Measurements from ENCODE around the gene SAMD1. TPM values are rescaled to one million over a fixed set of nuclear protein-coding genes. Genes with fewer than 3 reads are reported as not detected.

SAMD1 gene
- polyA plus RNA-seq, 1 donor, result 34.0 TPM

- DNase-seq, result peak; percentile 63
These were observed 696 bp upstream of the SAMD1 start for GRCh38 chr19:14091081-14091812.

DNA sequence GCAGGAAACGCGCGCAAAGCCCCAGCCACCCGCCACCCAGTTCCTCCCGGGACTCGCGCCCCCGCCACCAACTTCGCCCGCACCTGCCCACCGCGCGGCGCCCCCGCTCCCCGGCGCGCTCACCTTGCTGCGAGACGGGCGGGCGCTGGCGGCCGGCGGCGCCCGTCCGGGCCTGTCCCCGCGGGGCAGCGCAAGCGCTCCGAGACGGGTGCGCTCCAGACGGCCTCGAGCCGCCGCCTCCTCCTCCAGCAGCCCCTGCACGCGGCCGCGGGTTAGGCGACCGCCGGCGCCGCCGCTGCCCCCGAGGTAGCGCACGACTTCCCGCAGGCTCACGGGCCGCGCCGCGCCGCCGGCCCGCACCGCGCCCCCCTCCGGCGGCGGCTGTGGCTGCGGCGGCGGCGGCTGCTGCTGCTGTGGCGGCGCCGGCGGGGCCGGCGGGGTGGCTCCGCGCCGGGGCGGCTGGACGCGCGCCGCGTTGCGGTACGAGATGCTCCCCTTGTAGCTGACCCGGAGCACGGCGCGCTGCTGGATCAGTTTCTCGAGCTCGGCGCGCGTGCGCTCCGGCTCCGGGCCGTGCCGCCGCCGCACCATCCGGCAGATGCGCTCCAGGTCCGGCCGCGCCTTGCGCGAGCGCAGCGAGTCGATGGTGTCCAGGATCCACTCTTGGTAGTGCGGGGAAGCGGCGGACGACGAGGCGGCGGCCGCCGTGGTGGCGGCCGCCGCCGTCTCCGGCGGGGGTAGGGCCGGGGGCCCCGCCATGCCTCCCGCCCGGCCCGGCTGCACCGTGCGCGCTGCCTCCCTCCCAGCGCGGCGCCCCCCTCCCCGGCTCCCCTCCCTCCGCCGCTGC is 666 bp downstream of the SAMD1 start:
- DNase-seq, result peak; percentile 30

DNA sequence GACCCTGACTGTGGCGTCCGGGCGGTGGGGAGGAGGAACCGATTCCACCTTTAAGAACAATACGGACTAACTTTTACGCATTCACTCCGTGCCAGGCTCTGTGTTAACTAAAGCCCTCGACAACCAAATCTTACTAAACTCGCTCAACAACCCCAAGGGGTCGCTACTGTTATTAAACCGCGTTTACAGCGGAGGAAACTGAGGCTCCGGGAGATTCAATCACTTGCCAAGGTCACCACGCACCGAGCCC is 1.2 kb downstream of the SAMD1 start:
- no peak for DNase-seq

DNA sequence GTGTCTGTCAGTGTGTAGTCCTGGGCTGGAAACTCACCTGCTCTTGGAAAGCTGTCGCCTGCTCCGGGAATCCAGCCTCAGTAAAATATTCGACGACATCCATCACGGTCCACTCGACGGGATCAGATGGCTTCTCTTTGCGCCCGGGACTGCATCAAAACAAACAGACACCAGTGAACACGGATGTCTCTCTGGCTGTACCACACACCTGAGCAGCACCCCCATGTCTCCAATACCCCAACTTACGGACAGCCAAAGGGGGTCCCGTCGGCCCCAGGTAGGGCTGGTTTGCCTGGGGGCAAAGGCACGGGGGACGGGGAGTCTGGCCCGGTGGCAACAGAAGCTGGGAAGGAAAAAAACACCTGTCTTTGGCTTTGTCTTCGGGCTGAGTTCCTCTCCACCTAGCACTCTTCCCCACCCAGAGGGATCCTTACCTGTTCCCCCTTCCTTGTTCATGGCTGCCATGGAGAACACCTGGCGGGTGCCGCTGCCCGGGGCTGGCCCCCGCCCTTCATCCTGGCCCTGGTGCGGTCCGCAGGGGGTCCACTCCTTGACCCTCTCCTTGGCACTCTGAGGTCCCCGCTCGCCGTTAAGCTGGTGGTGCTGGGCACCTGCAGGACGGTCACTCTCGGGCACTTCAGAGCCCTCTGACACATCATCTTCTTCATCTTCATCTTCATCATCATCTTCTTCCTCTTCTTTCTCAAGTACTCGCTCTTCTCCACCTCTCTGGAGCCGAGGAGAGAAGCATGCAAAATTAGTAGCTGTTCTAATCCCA is 1.7 kb downstream of the SAMD1 start:
- DNase-seq, result no peak

DNA sequence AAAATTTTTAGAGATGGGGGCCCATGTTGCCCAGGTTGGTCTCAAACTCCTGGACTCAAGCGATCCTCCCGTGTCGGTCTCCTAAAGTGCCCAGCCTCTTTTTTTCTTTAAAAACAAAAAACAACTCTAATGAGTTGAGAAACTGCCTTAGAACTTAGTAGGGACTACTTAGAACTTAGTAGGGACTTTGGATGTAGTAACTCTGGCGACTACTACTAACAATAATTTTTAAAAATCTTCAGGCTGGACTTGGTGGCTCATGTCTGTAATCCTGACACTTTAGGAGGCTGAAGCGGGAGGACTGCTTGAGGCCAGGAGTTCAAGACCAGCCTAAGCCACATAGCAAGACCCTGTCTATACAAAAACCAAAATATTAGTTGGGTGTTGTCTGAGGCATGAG is 4.5 kb downstream of the SAMD1 start:
- no peak for DNase-seq

DNA sequence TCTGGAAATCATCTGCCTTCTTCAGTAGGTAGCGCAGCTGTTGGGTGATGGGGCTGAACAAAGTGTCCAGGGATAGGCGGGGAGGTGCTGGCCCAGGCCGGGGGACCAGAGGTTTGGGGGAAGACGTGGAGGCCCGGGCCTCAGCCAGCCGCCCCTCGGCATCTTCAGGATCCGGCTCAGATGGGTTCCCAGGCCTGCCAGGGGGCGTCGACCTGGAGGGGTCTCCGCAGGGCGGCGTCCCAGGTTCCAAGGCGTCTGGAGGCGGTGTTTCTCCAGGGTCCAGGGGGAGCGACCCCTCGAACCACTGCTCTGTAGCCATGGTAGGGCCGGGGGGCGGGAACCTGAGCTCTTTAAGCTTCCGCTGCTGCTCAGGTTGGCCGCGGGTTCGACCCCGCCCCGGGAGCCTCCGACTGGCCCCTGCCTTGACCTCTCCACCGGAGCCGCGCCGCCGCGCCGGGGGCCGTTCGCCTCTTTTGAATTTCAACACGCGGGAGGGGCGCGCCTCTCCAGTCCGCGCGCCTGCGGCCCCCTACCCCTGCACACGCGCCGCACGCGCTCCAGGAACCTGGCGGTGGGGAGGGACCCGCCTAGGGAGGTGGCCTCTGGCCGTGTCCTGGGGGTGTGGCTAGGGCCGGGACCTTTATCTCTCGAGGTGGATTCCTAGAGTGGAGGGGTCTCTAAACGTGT is 5.1 kb downstream of the SAMD1 start, which contains the start of gene C19orf67:
C19orf67 (minus strand) TSS at position 475 of the 687 bp plus-strand sequence; CDS start at position 319, 156 bp downstream.
- no peak for DNase-seq

DNA sequence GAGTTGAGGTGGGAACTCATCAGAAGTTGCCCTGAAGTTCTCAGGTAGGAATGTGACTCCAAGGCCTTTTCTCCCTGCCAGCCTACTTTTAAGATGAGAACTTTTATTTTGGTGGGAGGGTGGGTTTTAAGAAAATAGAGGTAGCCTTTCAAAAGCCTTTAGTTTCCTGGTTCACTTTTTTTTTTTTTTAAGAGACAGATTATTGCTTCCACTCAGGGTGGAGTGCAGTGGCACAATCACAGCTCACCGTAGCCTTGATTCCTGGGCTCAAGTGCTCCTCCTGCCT is 7.9 kb downstream of the SAMD1 start:
- no peak for DNase-seq

DNA sequence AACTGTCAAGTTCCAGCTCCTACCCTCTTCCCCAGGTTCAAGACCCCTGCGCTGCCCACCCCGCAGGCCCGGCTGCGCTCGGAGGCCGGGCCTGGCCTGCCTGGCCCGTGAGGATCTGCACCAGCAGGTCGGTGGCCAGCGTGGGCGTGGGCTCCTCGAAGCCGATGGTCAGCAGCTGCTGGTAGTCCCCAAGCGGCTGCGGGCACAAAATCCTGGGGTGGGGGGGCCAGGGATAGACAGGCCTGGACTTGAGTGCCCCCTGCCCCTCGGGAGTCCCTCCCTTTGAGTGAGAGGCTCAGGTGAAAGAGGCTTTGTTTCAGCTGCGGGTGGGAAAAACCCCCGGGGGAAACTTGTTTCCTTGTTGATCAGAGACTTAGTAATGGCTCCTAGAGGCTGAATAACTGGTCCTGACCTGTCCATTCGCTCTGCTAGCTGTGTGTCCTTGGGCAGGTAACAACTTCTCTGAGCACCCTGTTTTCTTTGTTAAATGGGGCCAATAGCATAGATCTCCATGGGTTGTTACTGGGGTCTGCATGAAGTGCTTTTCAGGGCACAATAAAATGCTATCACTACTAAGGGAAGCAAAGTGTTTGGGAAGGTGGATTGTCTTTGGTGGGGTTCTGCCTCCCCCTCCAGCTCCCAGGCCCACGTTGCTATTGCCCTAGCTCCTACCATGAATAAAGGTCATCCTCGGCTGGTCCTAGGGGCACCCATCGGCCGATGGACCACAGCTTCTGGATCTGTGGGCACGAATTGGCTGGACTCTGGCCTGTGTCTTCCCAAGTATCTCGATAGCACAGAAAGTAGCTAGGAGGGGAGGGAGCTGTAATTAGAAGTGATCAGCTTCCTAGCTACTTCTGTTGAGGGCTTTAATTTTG is 8.5 kb downstream of the SAMD1 start:
- no peak for DNase-seq

GRCh38 chr19:14080887-14081796 is 9.4 kb downstream of the SAMD1 start:
- peak; percentile 100 for DNase-seq

DNA sequence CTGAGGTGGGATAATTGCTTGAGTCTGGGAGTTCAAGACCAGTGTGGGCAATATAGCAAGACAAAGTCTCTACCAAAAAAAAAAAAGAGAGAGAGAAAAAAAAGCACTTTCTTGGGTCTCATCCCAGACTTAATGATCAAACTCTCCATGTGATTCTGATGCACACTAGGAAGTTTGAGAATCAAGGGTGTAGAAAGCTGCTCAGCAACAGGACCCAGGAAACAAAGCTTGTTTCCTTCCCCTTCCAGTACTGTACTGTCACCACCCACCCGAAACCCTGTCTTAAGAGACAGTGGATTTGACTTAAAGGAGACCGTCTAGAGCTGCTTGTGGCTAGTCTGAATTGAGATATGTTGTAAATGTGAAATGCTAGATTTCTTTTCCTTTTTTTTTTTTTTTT is 12.1 kb downstream of the SAMD1 start:
- no peak for DNase-seq

DNA sequence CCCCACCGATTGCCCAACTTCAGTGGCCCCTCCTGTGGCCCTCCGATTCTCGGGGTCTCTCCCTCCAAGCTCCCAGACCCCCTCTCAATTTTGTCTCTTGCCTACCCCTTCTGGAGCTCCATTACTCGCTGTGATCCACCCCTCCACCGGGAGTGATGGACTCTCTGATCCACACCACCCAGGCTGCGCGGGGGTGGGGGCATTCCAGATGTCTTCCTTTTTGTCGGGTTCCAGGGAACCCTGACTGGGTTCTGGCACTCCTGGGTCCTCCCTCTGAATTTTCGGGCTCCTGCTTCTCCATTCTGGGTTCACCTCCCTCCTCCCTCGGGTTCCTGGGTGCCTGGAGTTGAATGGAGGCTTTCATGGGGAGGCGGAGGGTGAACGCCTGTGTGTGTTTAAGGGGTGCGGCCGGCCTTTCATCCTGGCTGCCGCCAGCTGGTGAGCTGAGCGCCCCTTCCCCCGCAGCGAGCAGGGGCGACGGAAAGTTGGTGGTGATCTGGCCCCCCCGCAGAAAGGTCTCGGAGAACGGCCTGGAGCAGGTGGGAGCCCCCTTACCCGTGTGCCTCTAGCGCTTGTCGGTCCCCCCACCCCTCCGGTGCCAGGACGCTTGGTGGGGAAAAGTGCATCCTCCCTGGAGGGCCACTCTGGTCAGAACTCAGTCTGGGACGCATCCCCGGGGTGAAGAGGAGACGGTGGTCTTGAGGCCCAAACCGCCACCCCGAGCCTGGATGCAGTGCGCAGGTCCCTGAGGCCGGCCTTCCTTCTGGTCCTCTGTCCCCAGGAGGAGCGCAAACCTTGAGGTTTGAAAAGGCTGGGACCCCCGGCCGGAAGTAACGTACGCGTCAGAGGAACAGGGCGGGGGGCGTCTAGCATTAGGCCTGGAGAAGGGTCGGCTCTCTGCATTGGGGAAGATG is 16.4 kb downstream of the SAMD1 start:
- DNase-seq, result no peak

DNA sequence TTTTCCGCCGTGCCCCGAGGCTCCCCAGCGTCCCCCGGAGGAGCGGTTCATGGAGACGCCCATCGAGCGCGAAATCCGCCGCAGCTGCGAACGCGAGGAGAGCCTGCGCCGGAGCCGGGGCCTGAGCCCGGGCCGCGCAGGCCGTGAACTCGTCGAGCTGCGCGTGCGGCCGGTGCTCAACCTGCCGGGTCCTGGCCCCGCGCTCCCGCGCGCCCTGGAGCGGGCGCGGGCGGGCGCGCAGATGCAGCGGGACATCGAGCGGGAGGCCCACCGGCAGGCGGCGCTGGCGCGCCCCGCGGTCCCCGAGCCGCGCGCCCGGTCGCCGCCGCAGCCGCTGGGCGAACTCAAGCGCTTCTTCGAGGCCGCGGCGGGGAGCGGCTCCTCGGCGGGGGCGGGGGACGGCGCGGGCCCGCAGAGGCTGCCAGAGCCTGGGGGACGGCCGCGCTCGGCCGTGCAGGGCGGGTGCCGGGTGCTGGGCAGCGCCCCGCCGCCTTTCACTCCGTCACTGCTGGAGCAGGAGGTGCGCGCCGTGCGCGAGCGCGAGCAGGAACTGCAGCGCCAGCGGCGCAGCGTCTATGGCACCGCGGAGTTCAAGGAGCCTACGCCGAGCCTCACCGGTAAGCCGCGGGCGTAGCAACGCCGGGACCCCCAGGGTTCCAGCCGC is 17.2 kb downstream of the SAMD1 start:
- no peak for DNase-seq

GRCh38 chr19:14072535-14073260 is 17.9 kb downstream of the SAMD1 start, which contains the start of gene MISP3:
Gene MISP3, plus strand, starts transcription at chr19:14072786. Its CDS starts 524 bp downstream, at chr19:14073310.
- no peak for DNase-seq

GRCh38 chr19:14070268-14071050 is 20.1 kb downstream of the SAMD1 start:
- no peak for DNase-seq

DNA sequence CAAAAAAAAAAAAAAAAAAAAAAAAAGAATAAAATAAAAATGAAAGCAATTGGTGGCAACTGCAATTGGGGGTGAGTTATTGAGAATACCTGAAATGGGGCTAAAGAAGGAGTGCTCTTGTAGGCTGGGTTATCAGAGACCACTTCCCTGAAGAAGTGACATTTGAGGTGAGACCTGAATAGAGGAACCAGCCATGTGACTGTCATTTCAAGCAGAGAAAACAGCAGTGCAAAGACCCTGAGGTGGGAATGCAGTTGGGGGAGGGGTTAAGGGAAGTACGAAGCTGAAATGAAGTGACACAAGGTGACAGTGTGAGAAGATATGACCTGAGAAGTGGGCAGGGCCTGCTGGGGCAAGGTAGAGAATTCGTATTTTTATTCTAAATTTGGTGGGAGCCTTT is 24.4 kb downstream of the SAMD1 start:
- DNase-seq, result no peak

DNA sequence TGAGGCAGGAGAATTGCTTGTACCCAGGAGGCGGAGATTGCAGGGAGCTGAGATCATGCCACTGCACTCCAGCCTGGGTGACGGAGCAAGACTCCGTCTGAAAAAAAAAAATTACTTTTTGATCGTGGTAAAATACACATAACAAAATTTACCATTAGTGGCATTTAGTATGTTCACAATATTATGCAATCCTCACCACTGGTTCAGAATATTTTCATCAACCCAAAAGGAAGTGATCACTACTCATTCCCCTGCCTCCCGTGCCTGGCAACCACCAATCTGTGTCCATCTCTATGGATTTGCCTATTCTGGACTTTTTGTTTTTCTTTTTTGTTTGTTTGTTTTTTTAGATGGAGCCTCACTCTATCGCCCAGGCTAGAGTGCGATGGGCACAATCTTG is 27.4 kb downstream of the SAMD1 start:
- DNase-seq, result no peak

GRCh38 chr19:14062558-14062855 is 28.0 kb downstream of the SAMD1 start:
- no peak for DNase-seq

Measured in left kidney (tissue), 2 donors.